NCI-H2227 (cell line): ENCODE data around the gene PHOX2B.
"Not testable (repeated sequence)": the region's sequence is repeated elsewhere in the genome, so short reads cannot be mapped to it uniquely, and the experiment has no call there.

ENCODE experiments used
- DNase-seq: peaks from one replicate; lab custom pipeline; 2025; ENCODE audit not compliant: unreplicated experiment; lab: John Stamatoyannopoulos, UW

Gene PHOX2B

GRCh38 chr4:41748074-41748570 is 403 bp downstream of the PHOX2B start:
- no peak for DNase-seq

DNA sequence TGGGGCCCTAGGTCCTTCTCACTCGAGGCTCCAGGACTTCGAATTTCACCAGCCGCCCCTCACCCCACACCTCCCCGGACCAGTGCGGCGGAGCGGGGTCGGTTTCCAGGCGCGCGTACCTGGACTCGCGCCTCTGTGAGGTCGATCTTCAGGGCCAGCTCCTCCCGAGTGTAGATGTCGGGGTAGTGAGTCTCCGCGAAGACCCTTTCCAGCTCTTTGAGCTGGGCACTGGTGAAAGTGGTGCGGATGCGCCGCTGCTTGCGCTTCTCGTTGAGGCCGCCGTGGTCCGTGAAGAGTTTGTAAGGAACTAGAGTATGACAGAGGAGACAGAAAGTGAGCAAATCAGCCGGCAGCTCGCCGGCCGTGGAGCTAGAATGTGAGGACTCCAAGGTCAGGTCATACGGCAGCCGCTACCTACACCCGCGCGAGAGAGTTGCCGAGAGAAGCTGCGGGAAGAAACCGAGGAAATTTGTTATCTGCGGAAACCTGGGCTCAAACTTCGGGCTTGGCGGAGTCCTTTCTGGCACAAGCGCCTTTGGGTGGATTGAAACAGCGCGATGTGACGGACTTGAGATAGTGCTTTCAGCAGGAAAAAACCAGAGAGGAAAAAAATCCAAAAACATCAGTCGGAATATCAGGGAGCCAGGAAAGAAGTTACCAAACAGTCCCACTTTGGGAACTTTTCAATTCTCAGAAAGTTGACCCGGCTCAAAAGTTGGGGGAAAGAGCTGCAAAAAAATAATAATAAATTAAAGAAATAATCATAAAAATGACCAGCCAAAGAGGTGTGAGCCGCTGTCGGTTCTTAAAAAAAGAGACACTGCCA is 1.1 kb downstream of the PHOX2B start:
- DNase-seq = no peak

DNA sequence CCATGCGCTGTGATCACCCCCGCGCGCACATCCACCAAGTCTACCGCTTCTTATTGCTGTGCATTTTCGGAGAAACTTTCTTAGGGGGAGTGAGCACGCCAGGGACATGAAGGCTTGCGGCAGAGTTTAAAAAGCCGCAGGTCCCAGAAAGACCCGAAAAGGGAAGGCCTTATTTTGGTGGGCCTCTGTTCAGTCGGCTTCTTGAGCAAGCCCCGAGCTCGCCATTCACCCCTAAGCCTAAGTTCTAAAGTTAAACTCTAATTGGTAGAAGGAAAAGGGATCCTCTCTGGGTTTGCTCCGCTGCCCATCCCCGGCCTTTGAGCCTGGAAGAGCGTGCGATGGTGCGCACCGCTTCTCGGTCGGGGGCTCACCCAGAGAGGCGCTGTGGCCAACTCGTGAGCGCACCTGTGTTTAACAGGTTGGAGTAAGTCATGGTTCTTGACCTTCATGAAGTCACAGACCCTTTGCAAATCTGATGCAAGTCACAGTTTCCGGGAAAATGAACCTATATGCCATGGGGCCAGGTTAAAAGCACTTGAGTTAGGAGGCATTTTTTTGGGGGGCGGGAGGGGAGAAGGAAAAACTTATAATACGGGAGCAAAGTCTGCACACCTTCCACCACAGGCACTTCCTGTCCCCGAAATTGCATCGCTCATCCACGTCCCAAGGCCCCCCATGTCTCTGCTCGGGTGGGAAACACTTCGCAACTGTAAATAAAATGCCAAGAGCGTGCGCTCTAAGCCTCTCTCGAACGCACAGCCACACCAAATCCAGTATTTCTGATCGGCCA is 1.9 kb downstream of the PHOX2B start:
- no peak for DNase-seq

DNA sequence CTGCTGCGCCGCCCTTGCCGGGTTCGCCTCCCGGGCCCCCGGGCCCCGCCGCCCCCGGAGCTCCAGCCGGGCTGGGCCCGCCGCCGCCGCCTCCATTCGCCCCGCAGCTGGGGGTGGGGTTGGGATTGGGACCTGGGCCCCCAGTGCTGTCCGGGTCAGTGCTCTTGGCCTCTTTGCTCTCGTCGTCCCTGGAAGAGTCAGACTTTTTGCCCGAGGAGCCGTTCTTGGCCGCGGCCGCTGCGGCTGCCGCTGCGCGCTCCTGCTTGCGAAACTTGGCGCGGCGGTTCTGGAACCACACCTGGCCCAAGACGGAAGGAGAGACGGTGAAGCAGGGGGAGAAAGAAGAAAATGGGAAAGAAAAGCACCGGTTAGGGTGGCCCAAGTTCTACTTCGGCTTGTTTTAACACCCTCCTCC is 2.5 kb downstream of the PHOX2B start:
- no peak for DNase-seq

DNA sequence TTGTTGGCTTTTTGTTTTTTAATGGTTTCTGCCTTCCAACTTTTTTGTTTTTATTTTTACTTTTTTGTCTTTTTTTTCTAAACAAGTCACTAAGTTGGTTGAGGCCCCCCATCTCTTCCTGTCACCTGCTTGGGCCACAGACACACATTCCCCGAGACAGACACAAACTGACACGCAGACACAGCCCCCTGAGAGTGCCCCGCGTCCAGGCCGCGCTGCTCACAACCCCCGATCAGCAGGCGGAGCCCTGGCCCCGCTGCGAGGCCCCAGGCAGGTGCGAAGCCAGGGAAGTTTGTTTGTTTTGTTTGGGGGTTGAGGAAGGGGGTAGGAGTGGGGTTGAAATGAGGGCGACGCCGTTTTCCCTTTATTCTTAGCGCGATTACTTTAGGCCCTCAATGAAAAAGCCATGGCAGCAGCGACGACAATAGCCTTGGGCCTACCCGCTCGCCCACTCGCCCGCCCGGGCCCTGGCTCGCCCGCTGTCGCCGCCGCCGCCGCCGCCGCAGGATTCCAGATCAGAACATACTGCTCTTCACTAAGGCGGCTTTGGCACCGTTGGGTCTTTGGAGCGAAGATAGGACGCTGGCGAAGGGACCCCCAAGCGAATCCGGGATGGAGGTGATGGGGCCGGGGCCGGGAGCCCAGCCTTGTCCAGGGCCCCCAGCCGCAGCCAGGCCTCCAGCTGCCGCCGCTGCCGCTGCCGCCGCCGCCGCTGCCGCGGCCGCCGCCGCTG is 3.1 kb downstream of the PHOX2B start:
- DNase-seq = no peak

DNA sequence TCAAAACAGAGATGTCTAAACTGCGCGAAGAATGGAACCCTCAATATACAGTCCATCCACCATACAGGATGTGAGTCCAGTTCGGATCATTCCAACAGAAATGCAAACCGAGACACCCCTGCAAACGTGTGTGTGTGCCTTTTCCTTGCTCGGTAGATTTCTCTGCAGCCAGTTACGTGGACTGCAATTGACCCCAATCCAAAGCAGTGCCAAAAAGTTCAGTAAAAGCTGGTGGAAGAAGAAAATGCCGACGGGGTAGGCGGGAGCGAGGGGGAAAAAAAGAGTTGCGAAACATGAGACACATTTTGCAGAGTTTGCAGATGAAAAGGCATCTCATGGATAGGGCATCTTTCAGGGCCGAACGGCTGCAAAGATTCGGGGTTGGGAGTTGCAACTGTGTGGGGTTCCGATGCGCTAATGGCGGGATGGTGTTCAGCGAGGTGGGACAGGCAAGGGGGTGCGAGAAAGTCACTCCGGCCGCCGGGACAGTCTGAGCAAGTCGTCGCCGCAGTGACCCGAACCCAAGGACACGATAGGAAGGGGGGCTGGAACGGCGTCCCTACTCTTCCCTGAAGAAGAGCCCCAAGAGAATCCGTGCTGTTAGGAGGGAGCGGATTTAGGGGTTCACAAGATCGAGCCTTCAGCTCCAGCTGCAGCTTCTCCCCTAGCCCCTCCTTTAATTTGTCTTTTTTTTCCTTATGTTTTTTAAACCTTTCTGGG is 3.8 kb downstream of the PHOX2B start:
- no peak for DNase-seq

GRCh38 chr4:41741354-41741753 is 7.2 kb downstream of the PHOX2B start:
- DNase-seq = no peak

GRCh38 chr4:41737491-41737890 is 11.0 kb downstream of the PHOX2B start:
- DNase-seq = not testable (repeated sequence)

- DNase-seq = no peak
Measured at GRCh38 chr4:41734371-41734770, 14.2 kb downstream of the PHOX2B start.

GRCh38 chr4:41731569-41732126 is 16.9 kb downstream of the PHOX2B start:
- no peak for DNase-seq

DNA sequence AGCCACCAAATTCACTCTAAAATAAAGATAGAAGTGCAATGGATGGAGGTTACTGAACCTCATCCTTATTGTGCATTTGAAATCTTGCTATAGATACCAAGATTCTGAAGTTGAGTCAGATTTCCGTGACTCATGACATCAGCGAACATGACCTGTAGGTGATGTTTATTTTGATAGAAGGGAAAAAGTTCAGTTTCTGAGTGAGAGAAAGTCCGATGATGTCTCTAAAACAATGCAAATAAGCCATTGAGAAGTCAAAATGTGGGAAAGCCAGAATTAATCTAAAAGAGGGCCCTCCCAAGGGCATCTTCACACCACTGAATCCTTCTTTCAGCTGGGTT is 20.0 kb downstream of the PHOX2B start:
- no peak for DNase-seq

DNA sequence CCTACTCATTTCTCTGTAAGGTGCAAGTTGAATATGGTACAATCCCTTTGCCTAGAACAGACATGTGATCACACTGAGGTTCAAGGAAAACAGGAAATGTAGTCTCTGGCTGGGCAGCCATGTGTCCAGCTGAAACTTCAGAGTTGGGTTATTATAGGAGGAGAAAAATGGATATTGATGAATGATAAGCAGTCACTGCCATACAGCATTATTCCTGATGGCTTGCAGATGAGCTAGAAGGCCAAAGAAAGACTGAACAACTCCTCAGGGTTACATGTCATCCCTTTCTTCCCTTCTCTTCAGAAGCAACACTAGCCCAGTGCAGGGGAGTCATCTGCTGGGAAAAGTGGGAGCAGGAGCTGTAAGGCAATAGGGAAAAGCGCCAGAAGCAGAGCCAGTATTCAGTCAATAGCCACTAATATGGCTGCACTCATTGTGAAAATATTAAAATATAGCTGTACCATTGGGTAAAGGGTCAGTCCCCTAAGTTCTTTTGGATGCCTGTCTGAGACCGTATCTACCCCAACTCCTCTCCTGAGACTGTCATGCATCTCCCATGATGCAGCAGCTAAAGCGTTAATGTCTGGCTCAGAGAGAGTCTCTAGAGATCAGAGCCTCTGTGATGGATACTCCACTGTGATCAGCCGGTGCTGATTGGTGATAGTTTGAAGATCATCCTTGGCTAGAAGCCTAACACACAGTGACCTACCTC is 20.5 kb downstream of the PHOX2B start:
- no peak for DNase-seq

- no peak for DNase-seq
Measured at GRCh38 chr4:41725254-41725653, 23.3 kb downstream of the PHOX2B start.

DNA sequence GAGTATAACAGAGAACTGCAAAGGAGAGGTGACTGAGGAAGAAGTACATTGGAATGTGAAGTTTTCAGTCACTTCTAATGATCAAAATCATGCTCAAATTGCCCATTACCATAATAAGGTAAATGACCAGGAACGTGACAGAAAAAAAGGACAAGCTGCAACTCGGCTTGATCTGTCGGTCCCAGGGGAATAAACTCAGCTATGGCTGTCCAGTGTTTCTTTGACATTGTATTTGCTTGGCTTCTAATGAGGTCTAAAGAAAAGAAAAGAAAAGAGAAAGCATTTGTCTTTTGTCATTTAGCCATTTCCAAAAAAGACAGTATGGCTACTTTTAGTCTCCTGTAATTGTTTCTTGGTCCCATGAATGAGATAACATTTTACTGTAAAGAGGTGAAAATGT is 25.2 kb downstream of the PHOX2B start:
- DNase-seq = no peak

DNA sequence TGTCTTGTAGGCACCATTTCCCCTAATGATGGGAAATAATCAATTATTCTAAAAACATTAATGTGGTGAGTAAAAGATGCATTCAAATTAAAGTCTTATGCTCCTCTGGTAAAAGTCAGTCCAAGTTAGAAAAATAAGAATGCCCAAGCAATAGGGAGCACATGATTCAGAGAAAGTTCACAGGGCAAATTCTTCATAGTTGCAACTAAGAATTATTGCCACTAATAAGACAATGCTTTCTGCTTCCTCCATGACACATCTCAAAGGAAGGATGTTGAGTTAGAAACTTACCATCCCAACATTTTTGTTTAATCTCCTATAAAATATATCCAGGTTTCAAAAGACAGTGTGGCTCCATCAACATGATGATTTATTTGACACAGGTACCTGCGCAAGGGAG is 26.3 kb downstream of the PHOX2B start:
- DNase-seq = no peak

- no peak for DNase-seq
Measured at GRCh38 chr4:41719417-41719816, 29.1 kb downstream of the PHOX2B start.

GRCh38 chr4:41718907-41719306 is 29.6 kb downstream of the PHOX2B start:
- DNase-seq = no peak

- no peak for DNase-seq
Measured at GRCh38 chr4:41715155-41715554, 33.4 kb downstream of the PHOX2B start.

- DNase-seq = peak; percentile 24
Measured at GRCh38 chr4:41714364-41715000, 34.0 kb downstream of the PHOX2B start.

DNA sequence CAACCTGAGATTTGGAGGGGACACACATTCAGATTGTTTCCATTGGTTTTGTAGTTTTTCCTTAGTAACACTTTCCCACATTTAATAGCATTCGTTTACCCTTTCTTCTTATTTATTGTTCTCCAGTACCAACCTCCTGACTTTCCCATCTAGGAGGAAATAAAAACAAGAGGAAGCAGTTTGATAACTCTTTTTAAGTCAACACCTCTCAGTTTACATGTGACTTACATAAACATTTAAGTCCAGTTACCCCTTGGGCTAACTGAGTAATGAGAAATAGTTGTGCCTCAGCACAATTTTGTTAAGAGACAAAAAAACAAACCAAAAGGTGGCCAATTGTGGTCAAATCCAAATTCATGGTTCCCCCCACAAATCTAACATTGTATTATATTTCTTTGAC is 34.8 kb downstream of the PHOX2B start:
- DNase-seq = no peak
